Measurements from ENCODE around the gene FNDC4.
A peak's percentile ranks its signal among the peaks of the same experiment; 100 is the strongest.

Gene FNDC4

DNA sequence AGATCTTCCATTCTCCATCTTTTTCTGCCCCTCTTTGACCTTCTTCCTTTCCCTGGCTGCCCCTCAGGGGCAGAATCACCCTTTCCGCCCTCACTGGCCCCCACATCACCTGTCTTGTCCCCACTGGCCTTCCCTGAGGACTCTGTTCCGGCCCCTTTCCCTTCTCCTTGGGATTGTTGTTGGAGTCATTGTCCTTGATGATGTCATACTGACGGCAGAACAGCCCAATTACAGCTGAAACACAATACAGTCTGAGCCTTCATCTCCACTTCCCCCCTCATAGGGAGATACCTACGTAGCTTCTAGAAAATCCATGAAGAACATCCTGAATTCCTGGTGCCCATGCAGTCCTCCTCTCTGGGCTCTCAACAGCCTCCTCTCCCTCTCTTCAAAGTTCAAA lies 2.4 kb downstream of the FNDC4 start:
- no peak for DNase-seq

DNA sequence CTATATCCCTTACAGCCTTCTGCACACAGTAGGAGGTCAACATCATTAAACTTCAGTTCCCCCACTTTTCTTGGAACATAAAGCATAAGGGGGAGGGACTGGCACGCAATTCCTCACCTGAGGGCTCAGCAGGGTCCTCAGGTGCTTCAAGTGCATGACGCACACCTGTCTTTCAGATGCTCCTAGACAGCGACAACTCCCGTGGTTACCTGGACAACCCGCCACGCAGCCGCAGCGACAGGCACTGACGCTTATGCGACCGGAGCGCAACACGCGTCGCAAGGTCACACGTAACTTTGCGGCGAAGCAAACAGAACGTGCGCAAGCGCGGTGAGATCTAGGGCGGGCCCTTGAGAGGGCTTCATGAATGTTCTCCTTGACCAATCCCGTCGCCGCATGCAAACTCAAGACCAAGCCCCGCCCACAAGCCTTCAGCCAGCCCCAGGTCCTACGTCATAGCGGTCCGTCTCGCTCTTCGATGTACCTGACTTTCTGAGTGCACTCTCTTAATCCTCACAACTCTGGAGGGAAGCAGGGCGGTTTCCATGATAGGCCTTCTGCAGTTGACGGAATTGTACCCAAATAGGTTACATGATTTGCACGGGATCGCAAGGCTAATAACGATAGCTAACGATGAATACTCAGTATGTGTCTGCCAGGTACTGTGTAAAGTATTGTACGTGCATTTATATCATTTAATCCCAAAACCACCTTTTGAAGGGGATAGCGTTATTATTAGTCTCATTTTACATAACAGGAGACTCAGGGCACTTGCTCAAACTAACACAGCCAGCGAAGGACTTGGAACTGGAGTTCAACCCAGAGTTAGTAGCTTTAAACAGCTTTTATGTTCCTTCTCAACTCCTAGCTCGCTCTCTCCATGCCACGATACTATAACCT lies 5.3 kb downstream of the FNDC4 start, which contains the start of gene IFT172:
Gene IFT172 (minus strand): TSS at position 246 of the 900 bp plus-strand sequence. CDS start 90 bp downstream, at position 156.
- peak; percentile 97 for DNase-seq

GRCh38 chr2:27489118-27489497 lies 5.9 kb downstream of the FNDC4 start:
- DNase-seq, result peak; percentile 50

DNA sequence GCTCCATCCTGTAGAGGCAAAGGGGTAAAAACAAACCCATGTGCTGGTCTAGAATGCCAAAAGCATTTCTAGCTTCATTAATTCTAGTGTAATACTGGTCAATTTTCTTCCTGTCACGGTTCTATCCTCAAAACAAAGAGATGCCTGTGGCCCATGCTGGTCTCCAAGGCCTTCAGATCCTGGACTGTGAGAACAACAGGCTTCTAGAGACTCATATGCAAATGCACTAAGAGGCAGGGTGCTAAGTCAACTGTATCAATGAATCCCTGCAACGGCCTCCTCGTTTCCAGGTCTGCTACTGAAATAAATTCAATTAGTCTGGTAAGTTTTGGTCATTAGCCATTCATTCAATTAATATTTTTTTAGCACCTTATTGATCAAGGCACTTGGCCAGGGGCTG lies 9.5 kb downstream of the FNDC4 start:
- peak; percentile 13 for DNase-seq

DNA sequence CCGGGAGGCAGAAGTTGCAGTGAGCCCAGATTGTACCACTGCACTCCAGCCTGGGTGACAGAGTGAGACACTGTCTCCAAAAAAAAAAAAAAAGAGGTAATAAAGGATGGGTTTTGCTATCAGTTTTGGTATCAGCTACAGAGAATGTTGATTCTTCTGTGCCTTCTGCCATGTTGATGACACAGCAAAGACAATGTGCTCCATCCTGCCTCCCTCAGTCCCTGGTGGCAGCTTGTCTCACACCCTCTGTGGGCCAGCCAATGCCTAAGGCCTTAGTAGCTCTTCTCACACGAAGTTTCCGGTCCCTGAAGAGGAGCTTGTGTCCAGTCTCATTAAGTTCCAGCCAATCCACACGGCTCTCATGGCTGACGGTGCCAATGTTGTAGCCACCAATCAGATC lies 23.0 kb downstream of the FNDC4 start:
- no peak for DNase-seq

GRCh38 chr2:27464443-27464842 lies 30.6 kb downstream of the FNDC4 start:
- DNase-seq, result no peak

GRCh38 chr2:27461118-27461517 lies 33.9 kb downstream of the FNDC4 start:
- DNase-seq, result no peak

DNA sequence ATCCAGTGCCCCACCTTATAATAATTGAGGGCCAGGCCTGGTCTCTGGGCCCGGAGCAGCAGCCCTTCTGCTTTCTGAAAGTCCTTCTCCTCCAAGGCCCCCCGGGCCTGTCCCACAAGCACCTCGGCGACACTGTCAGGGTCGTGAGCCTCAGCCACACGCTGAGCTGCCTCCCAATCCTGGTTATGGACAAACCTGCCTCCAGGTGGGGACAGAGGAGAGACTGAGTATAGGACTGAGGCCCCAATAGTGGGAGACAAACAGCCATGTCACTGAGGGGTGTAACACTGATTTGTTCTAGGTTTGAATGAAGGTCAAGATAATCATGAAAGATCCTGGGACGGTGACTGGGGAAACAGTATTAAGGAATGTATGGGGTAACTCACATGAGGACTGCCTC lies 41.0 kb downstream of the FNDC4 start:
- DNase-seq, result no peak

DNA sequence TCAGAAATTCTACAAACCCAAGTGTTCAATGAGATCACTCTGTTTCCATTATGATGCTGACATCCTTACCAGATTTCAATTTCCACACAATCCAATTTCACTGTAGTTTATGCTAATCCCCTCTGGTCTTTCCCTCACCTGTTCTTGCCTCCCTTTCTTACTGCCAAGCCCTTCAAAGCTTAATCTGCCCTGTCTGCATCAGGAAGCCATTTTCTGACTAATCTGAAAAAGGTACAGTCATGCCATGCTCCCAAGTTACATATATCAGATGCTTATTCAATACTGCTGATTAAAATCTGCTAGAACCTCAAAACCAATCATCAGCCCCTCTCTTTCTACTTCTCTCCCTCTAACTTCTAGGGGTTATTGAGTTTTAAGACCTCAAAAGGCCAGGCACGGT lies 43.9 kb downstream of the FNDC4 start:
- no peak for DNase-seq

GRCh38 chr2:27448381-27448780 lies 46.6 kb downstream of the FNDC4 start:
- no peak for DNase-seq

- no peak for DNase-seq
These were observed 48.9 kb downstream of the FNDC4 start for GRCh38 chr2:27446057-27446456.

DNA sequence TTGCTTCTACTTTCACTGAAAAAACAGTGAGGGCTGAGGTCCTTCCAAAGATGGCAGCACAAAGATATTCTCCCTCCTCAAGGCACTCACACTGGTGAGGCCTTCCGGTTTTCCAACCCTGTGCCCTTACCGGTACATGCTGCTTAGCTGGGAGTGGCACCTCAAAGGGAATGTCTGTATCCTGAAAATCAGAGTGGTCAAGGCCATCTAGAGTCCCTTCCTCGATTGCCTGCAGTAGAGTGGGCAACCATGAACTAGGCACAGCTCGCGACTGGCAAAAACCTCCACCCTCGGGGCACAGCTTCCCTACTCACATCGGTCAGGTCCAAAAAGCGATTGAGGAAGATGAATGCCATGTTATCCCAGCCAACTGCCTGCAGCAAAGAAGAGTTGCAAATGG lies 49.4 kb downstream of the FNDC4 start:
- DNase-seq, result no peak

GRCh38 chr2:27445155-27445554 lies 49.8 kb downstream of the FNDC4 start:
- DNase-seq, result no peak

DNA sequence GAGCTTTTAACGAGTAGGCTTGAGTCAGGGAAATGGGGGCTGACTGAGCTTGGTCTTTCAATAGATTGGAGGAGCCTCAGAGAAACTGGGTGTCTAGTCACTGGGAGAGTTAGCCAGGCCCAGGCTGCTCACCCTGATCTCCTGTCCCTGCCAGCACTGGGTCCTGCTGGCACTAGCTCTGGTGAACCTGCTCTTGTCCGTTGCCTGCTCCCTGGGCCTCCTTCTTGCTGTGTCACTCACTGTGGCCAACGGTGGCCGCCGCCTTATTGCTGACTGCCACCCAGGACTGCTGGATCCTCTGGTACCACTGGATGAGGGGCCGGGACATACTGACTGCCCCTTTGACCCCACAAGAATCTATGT lies 52.1 kb downstream of the FNDC4 start:
- DNase-seq, result no peak

- DNase-seq, result no peak
These were observed 52.8 kb downstream of the FNDC4 start, which contains the start of gene KRTCAP3 for GRCh38 chr2:27441958-27442919. KRTCAP3 (plus strand) TSS chr2:27442381; CDS start chr2:27442413, 32 bp downstream.

All from midbrain (tissue), 1 donor.